ENCODE data around the gene CCDC85A.

GRCh38 chr2:56331810-56332209, 148.0 kb downstream of the CCDC85A start:
- no peak for TF ChIP-seq REST (IDR thresholded peaks at IDR 0.05; ENCODE audit: low read depth)
- no peak for TF ChIP-seq NFIC (IDR thresholded peaks at IDR 0.05)
- no peak for TF ChIP-seq MAX (IDR thresholded peaks at IDR 0.05)
- no peak for TF ChIP-seq YY1 (IDR thresholded peaks at IDR 0.05; ENCODE audit: low read depth)
- TF ChIP-seq EGR1 (IDR thresholded peaks at IDR 0.05) = no peak
- TF ChIP-seq TAF1 (IDR thresholded peaks at IDR 0.05; ENCODE audit: low read depth) = no peak
- no peak for TF ChIP-seq CREB1 (IDR thresholded peaks at IDR 0.05; ENCODE audit: low read depth)

Data from Ishikawa (cell line).